ENCODE data around the gene TUT4. TPM values are rescaled to one million over a fixed set of nuclear protein-coding genes. Genes with fewer than 3 reads are reported as not detected.

The TUT4 gene
- total and polyA plus RNA-seq, 9 donors = 35.6 to 90.5 (median 65.2) TPM

GRCh38 chr1:52576074-52576473 lies 23.2 kb upstream of the TUT4 start:
- no peak for TF ChIP-seq CTCF (IDR thresholded peaks at IDR 0.05)
- no peak for TF ChIP-seq POLR2A (IDR thresholded peaks at IDR 0.05)
- TF ChIP-seq EP300 (IDR thresholded peaks at IDR 0.05) = no peak
- no peaks in the 10 kb centered on the region for H3K9me3 ChIP-seq
- H3K4me1 ChIP-seq (ENCODE audit: insufficient read depth) = no peaks in the 10 kb centered on the region
- WGBS, 3 donors = 93 to 100% (median 98%) methylated on average over 1 of the region's 1 CpG
- DNase-seq = no peak
- no peak overlapping the region for H3K4me3 ChIP-seq
- no peaks in the 10 kb centered on the region for H3K27me3 ChIP-seq
- intact Hi-C loops (cut with DNase I) = no loop called here
- H3K36me3 ChIP-seq = no peaks in the 10 kb centered on the region
- no peak overlapping the region for H3K27ac ChIP-seq

- H3K4me3 ChIP-seq = no peak overlapping the region
- no peaks in the 10 kb centered on the region for H3K36me3 ChIP-seq
- no peak for DNase-seq
- H3K4me1 ChIP-seq (ENCODE audit: insufficient read depth) = no peaks in the 10 kb centered on the region
- intact Hi-C loops (cut with DNase I) = no loop called here
- H3K27me3 ChIP-seq = no peaks in the 10 kb centered on the region
- no peak overlapping the region for H3K27ac ChIP-seq
- no peaks in the 10 kb centered on the region for H3K9me3 ChIP-seq
- 36 to 53% (median 53%) methylated on average over 2 of the region's 2 CpGs for WGBS, 3 donors
- TF ChIP-seq EP300 (IDR thresholded peaks at IDR 0.05) = no peak
- no peak for TF ChIP-seq POLR2A (IDR thresholded peaks at IDR 0.05)
- no peak for TF ChIP-seq CTCF (IDR thresholded peaks at IDR 0.05)
Measured at GRCh38 chr1:52574594-52574993, 21.7 kb upstream of the TUT4 start.

GRCh38 chr1:52572387-52572786 lies 19.5 kb upstream of the TUT4 start:
- no peaks in the 10 kb centered on the region for H3K9me3 ChIP-seq
- TF ChIP-seq EP300 (IDR thresholded peaks at IDR 0.05) (no peak), CTCF (IDR thresholded peaks at IDR 0.05) (no peak)
- no peaks in the 10 kb centered on the region for H3K4me1 ChIP-seq (ENCODE audit: insufficient read depth)
- intact Hi-C loops (cut with DNase I) = no loop called here
- H3K27ac ChIP-seq = no peak overlapping the region
- H3K4me3 ChIP-seq = no peak overlapping the region
- WGBS, 3 donors = 93 to 98% (median 93%) methylated on average over 4 of the region's 4 CpGs
- H3K36me3 ChIP-seq = no peaks in the 10 kb centered on the region
- H3K27me3 ChIP-seq = no peaks in the 10 kb centered on the region
- DNase-seq = no peak

- H3K4me1 ChIP-seq (ENCODE audit: insufficient read depth) = no peaks in the 10 kb centered on the region
- 76 to 88% (median 83%) methylated on average over 1 of the region's 1 CpG for WGBS, 3 donors
- TF ChIP-seq CTCF (IDR thresholded peaks at IDR 0.05) (no peak), EP300 (IDR thresholded peaks at IDR 0.05) (no peak), POLR2A (IDR thresholded peaks at IDR 0.05) (no peak)
- no peak overlapping the region for H3K27ac ChIP-seq
- no peaks in the 10 kb centered on the region for H3K9me3 ChIP-seq
- DNase-seq = no peak
- no peaks in the 10 kb centered on the region for H3K36me3 ChIP-seq
- intact Hi-C loops (cut with DNase I) = no loop called here
- H3K27me3 ChIP-seq = no peaks in the 10 kb centered on the region
- H3K4me3 ChIP-seq = no peak overlapping the region
Measured at GRCh38 chr1:52571783-52572182, 18.9 kb upstream of the TUT4 start.

Measured in ovary (tissue), 9 donors.